Smooth muscle cell (in vitro differentiated cells): ENCODE results near the gene FAM149A. TPM values are rescaled to one million over a fixed set of nuclear protein-coding genes. Genes with fewer than 3 reads are reported as not detected.

ENCODE experiments used
- DNase-seq: peaks from one replicate; lab custom pipeline; 2025; ENCODE audit not compliant: unreplicated experiment; lab: John Stamatoyannopoulos, UW
- H2AFZ ChIP-seq: fragments of 200-600 bp; sonication (generic); 2 replicates; pipeline ENCODE4 v1.6.0; 2016; ENCODE audit warnings: antibody characterized with exemption, low read depth, mild to moderate bottlenecking
- H3F3A ChIP-seq: fragments of 200-600 bp; sonication (generic); 2 replicates; pipeline ENCODE4 v1.6.0; 2017; ENCODE audit warnings: antibody characterized with exemption, low read depth
- H3K27ac ChIP-seq: fragments of 200-600 bp; sonication (generic); 2 replicates; pipeline ENCODE4 v1.5.1; 2016; ENCODE audit warnings: low read depth, mild to moderate bottlenecking
- H3K27me3 ChIP-seq: fragments of 200-600 bp; sonication (generic); 2 replicates; pipeline ENCODE4 v1.6.1; 2016; ENCODE audit warnings: low read depth, mild to moderate bottlenecking
- H3K36me3 ChIP-seq: fragments of 200-600 bp; sonication (generic); 2 replicates; pipeline ENCODE4 v1.5.1; 2016; ENCODE audit warnings: low read depth
- H3K4me1 ChIP-seq: fragments of 200-600 bp; sonication (generic); 2 replicates; pipeline ENCODE4 v1.5.1; 2016; ENCODE audit warnings: low read depth
- H3K4me2 ChIP-seq: fragments of 200-600 bp; sonication (generic); 2 replicates; pipeline ENCODE4 v1.6.0; 2016; ENCODE audit warnings: mild to moderate bottlenecking
- H3K4me3 ChIP-seq: fragments of 200-600 bp; sonication (generic); 2 replicates; pipeline ENCODE4 v1.5.1; 2016; ENCODE audit warnings: mild to moderate bottlenecking
- H3K79me2 ChIP-seq: fragments of 200-600 bp; sonication (generic); 2 replicates; pipeline ENCODE4 v1.6.0; 2016; ENCODE audit warnings: low read depth, mild to moderate bottlenecking
- H3K9ac ChIP-seq: fragments of 200-600 bp; sonication (generic); 2 replicates; pipeline ENCODE4 v1.6.0; 2016; ENCODE audit warnings: low read depth
- H3K9me3 ChIP-seq: fragments of 200-600 bp; sonication (generic); replicated peaks from 2 replicates; pipeline ENCODE4 v1.5.1; 2016; ENCODE audit warnings: low read depth
- H4K20me1 ChIP-seq: fragments of 200-600 bp; sonication (generic); 2 replicates; pipeline ENCODE4 v1.6.0; 2016; ENCODE audit warnings: low read depth
- WGBS: methylation state at CpG from one replicate; pipeline ENCODE4 v1.1.7; 2016; ENCODE audit warnings: low lambda C conversion rate; 5-methylcytosine and 5-hydroxymethylcytosine counted together
- polyA plus RNA-seq: library from polyadenylated mRNA; unstranded; fragments of >200 nt; fragmentation: Nextera tagmentation; extraction: Ambion mirVana; gene quantifications from 2 replicates; pipeline ENCODE4 v1.2.1, GENCODE V29; 2016
- total RNA-seq: library from RNA; depleted of rRNA; stranded (reverse); fragments of >200 nt; gene quantifications from 2 replicates; pipeline ENCODE4 v1.2.3, GENCODE V29; 2014
- TF ChIP-seq, protein P1 (sequence below): fragments of 200-600 bp; sonication (generic); IDR thresholded peaks from 2 replicates; pipeline ENCODE4 v1.5.1; 2017; ENCODE audit warnings: borderline replicate concordance, mild to moderate bottlenecking, antibody characterized with exemption; ENCODE audit not compliant: insufficient read depth, poor library complexity, severe bottlenecking

The FAM149A gene
- 4.3 and 5.8 TPM in 2 replicates for total RNA-seq
- 0.55 and 3.7 TPM in 2 replicates for polyA plus RNA-seq

DNA sequence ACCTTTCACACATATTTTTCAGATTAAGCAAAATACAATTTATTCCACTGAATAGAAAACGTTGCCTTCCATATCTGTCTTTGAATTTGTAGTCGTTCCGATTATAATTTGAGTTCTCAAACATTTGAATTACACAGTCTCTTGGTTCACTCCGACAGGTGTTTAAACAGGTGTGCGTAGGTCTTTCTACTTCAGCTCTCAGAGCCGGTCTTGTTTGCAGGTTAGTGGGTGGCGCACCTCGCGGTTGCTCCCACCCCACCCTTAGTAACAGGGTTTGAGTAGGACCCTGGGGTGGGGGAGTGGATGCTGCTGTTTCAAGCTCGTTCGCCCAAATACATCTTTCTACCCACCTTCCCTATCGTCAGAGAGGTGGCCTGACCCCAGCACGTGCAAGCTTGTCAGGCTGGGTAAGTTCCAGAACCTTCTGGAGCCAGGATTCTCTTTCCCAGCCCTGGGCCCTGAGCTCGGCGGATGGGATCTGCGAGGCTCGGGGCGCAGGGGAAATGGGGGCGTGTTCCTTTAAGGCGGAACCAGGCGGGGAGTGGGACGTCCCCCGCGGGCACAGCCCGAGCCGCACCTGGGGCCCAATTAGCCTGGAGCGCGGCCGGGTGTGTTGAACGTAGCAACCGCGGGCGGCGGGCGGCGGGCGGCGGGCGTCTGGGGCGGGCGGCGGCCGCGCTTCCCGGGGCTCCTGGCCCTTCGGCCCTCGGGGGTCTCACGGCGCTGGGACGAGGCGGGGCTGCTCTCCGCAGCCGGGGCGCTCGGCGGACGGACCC is at the start of gene FAM149A:
FAM149A (plus strand) TSS at position 591 of the 776 bp plus-strand sequence.
- H3K27me3 ChIP-seq = peaks cover 41% of the 10 kb centered on the region
- H3K4me2 ChIP-seq = peak within 1 kb of the TSS; percentile 88
- no peaks in the 10 kb centered on the region for H3K79me2 ChIP-seq
- TF ChIP-seq, protein P1, sequence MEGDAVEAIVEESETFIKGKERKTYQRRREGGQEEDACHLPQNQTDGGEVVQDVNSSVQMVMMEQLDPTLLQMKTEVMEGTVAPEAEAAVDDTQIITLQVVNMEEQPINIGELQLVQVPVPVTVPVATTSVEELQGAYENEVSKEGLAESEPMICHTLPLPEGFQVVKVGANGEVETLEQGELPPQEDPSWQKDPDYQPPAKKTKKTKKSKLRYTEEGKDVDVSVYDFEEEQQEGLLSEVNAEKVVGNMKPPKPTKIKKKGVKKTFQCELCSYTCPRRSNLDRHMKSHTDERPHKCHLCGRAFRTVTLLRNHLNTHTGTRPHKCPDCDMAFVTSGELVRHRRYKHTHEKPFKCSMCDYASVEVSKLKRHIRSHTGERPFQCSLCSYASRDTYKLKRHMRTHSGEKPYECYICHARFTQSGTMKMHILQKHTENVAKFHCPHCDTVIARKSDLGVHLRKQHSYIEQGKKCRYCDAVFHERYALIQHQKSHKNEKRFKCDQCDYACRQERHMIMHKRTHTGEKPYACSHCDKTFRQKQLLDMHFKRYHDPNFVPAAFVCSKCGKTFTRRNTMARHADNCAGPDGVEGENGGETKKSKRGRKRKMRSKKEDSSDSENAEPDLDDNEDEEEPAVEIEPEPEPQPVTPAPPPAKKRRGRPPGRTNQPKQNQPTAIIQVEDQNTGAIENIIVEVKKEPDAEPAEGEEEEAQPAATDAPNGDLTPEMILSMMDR = no peak
- peak within 1 kb of the TSS; percentile 70 for H3K9ac ChIP-seq
- 64% methylated on average over 17 of the region's 57 CpGs for WGBS
- H4K20me1 ChIP-seq = no peaks in the 10 kb centered on the region
- no peaks in the 10 kb centered on the region for H3K9me3 ChIP-seq
- no peaks in the 10 kb centered on the region for H3F3A ChIP-seq
- peaks cover 12% of the 10 kb centered on the region for H3K4me1 ChIP-seq
- H3K36me3 ChIP-seq = no peaks in the 10 kb centered on the region
- H3K4me3 ChIP-seq = peak within 1 kb of the TSS; percentile 48
- peak within 1 kb of the TSS; percentile 21 for H2AFZ ChIP-seq
- DNase-seq = no peak
- peak within 1 kb of the TSS; percentile 22 for H3K27ac ChIP-seq

GRCh38 chr4:186058253-186058979 is 46.1 kb upstream of the FAM149A start:
- no peaks in the 10 kb centered on the region for H4K20me1 ChIP-seq
- no peaks in the 10 kb centered on the region for H3F3A ChIP-seq
- no peaks in the 10 kb centered on the region for H3K79me2 ChIP-seq
- TF ChIP-seq, protein P1 = no peak
- no peak overlapping the region for H3K9ac ChIP-seq
- H3K9me3 ChIP-seq = no peaks in the 10 kb centered on the region
- no peak overlapping the region for H3K27ac ChIP-seq
- no peaks in the 10 kb centered on the region for H3K36me3 ChIP-seq
- H2AFZ ChIP-seq = no peak overlapping the region
- no peak overlapping the region for H3K4me3 ChIP-seq
- no peaks in the 10 kb centered on the region for H3K27me3 ChIP-seq
- H3K4me2 ChIP-seq = no peak overlapping the region
- DNase-seq = no peak
- no peaks in the 10 kb centered on the region for H3K4me1 ChIP-seq
- 96% methylated on average over 6 of the region's 6 CpGs for WGBS

GRCh38 chr4:186058980-186059316 is 45.6 kb upstream of the FAM149A start:
- Histone ChIP-seq H3K36me3 (no peaks in the 10 kb centered on the region), H3K9me3 (no peaks in the 10 kb centered on the region), H3K27ac (no peak overlapping the region), H3K9ac (no peak overlapping the region), H3K4me1 (no peaks in the 10 kb centered on the region), H3K4me3 (no peak overlapping the region), H2AFZ (no peak overlapping the region), H3K4me2 (no peak overlapping the region), H3F3A (no peaks in the 10 kb centered on the region), H3K79me2 (no peaks in the 10 kb centered on the region), H4K20me1 (no peaks in the 10 kb centered on the region), H3K27me3 (no peaks in the 10 kb centered on the region)
- DNase-seq = no peak
- 95% methylated on average over 3 of the region's 3 CpGs for WGBS
- TF ChIP-seq, protein P1 = no peak

DNA sequence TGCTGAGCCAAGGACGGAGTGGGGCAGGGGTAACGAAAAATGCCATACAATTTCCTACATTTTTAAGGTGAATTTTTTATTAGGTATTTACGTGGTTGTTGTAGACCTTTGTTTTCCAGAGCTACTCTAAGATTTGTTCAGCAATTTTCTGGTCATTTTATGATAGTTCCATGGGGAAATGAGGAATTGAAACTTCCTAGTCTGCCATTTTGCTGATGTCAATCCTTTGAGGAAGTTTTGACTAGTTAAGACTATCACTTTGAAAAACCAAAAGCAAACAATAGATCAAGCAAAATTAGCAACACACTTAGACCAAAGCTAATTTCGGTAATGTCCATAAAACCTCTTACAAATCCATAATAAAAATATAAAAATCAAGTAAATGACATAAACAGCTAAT is 42.6 kb upstream of the FAM149A start:
- Histone ChIP-seq H4K20me1 (no peaks in the 10 kb centered on the region), H3K27me3 (no peaks in the 10 kb centered on the region), H3K4me2 (no peak overlapping the region), H3K9me3 (no peaks in the 10 kb centered on the region), H3K36me3 (no peaks in the 10 kb centered on the region), H3K4me1 (no peaks in the 10 kb centered on the region), H3F3A (no peaks in the 10 kb centered on the region), H3K4me3 (no peak overlapping the region), H2AFZ (no peak overlapping the region), H3K79me2 (no peaks in the 10 kb centered on the region), H3K9ac (no peak overlapping the region), H3K27ac (no peak overlapping the region)
- no peak for DNase-seq
- TF ChIP-seq, protein P1 = no peak
- WGBS = 95% methylated on average over 4 of the region's 4 CpGs
